Kidney tubule cell (primary cell): ENCODE results near the gene SPCS3.
"Not testable (repeated sequence)": the region's sequence is repeated elsewhere in the genome, so short reads cannot be mapped to it uniquely, and the experiment has no call there.

ENCODE experiments used
- DNase-seq: peaks from one replicate; pipeline ENCODE4 v3.0.0-alpha.2; 2018; ENCODE audit warnings: low spot score

Gene SPCS3

GRCh38 chr4:176306837-176307665, 12.7 kb upstream of the SPCS3 start:
- DNase-seq = peak; percentile 84

GRCh38 chr4:176307666-176307930, 12.2 kb upstream of the SPCS3 start:
- DNase-seq = peak; percentile 90

DNA sequence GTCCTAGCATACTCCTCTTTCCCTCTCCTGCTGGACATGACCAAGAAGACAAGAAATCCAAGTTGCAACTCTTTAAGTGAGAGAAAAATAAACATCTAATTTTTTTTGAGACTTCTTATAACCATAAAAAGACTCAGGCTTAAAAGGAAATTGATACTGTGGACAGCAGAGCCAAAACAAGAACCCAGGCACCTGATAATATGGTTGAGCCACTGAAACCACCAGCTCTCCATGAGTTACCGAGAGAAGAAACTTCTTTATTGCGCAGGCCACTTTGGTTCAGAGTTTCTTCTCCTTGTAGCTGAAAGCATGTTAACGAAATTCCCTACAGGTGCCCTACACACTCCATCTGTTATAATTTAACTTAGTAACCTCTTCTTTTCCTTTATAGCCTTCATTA, 11.3 kb upstream of the SPCS3 start:
- DNase-seq = no peak

DNA sequence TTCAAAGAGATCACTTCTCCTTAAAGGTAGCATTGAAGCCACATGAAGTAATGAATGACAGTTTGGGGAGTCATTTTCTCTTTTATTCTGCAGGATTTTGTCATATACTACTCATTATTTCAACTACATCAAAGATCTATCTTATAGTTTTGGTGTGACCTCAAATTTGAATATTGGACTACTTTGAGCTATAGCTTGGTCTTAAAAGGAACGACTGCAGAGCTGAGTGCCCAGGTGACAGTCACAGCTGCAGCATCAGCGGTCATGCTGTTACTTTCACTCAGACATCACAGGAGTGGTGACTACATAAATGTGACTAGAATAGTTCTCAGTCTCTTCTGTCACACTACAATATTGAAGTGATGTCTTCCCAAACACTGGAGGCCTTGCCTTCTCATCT, 10.7 kb upstream of the SPCS3 start:
- no peak for DNase-seq

DNA sequence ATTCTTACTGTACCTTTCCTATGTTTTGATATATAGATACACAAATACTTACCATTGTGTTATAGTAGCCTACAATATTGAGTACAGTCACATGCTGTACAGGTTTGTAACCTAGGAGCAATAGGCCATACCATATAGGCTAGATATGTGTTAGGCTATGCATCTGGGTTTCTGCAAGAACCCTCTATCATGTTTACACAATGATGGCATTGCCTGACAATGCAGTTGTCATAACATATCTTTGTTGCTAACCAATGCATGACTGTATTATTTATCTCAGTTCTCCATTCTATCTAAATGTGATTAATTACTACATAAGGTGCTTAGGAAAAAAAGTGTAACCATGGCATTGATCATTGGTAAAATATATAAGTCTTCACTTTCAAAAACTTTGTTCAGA, 10.0 kb upstream of the SPCS3 start:
- peak; percentile 28 for DNase-seq

DNA sequence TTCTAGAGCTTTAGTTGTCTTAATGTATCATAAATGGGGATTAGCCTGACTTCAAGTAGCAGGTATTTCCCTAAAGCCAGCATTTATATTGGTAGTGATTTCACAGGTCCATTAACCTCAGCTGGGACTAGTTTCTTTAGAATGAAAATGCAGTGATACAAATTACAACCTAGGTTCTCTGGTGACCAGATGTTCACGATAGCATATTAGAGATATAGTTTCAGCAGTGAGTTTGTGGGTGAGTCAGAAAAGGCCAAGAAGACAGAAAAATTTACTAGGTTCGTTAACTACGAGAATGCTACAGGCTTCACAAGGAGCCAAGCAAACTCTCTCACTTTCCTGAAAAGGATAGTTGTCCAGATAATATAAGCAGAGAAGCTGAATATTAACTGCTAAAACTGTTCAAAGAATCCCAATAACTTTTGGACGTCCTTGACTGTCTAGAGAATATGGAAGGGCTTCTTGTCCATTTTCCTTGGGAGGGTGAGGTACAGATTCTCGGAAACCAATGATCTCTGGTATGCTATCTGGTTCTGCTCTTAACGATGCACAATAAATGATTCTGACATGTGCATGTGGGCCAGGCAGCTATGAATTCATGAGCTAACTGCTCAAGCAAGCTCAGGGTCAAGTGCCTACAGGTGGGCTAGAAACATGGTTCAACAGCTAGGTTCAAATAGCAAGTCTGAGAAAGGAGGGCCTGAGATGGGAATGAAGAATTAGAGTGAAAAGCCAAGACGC, 6.0 kb upstream of the SPCS3 start:
- DNase-seq = no peak

DNA sequence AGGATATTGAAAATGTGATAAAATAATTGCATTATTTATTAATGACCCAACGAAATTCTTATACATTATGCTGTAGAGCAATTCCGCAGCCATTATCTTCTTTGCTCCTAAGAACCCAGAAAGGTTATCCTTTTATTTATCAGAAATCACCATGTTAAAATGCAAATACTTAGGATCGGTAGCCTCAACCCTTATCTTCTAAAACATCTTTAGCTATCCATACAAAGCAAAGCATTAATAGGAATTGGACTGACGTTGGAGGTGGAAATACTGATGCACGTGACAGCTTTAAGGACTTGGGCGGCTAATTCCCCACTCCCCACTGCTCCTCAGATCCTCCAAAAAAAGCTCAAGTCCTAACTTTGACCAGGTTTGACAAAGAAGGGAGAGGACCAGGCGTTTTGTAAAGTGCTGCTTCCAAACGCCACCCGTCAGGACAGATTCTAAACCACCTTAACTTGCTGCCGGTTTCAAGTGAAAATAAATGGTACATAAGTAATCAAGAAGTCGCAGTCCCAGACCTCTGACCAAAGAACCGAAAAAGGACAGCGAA, 539 bp upstream of the SPCS3 start:
- no peak for DNase-seq

DNA sequence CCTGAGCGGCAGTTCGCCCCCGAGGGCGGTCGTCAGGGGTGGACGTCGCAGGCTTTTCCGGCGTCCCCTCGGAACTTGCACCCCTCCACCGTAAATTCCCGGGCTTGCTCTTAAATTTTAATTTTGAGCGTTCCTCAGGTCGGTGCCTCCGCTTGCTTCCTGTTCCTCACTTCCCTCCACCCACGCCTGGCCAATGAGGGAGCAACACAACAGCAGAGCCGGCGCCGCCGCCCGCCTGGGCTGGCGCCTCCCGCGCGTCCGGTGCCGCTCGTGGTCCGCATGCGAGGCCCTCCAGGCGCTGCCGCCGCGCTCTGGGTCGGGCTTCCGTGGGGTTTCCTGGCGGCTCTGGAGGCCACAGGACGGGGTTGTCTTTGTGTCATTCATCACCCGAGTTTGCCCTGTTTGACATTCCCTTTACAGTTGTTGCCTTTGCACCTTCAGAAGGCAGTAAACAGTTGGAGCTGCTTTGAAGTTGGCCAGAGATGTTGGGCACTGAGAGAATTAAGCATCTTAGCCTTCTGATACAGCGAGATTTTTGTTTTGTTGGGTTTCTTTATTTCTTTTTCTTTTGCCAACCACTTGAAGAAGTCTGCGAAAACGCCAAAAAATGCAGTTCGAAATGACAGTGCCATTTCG, 692 bp downstream of the SPCS3 start:
- DNase-seq = peak; percentile 87

DNA sequence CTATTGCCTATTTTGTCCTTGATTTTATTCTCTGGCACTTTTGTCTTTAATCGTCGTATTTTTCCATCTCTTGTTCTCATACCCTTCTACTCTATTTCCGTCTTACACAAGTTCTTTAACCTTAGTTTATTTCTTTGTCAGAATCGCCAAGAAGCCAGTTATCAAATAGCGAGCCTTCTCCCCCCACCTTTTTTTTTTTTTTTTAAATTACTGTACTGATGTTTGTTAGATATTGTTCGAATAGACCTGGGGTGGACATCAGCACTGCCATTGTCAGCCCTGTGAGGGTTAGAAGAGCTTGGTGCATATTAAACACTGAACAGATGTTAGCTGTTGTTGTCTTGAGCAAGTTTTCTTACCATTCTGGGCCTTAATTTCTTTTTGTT, 1.2 kb downstream of the SPCS3 start:
- DNase-seq = no peak

- DNase-seq = no peak
Observed at GRCh38 chr4:176321589-176321988, 1.8 kb downstream of the SPCS3 start.

DNA sequence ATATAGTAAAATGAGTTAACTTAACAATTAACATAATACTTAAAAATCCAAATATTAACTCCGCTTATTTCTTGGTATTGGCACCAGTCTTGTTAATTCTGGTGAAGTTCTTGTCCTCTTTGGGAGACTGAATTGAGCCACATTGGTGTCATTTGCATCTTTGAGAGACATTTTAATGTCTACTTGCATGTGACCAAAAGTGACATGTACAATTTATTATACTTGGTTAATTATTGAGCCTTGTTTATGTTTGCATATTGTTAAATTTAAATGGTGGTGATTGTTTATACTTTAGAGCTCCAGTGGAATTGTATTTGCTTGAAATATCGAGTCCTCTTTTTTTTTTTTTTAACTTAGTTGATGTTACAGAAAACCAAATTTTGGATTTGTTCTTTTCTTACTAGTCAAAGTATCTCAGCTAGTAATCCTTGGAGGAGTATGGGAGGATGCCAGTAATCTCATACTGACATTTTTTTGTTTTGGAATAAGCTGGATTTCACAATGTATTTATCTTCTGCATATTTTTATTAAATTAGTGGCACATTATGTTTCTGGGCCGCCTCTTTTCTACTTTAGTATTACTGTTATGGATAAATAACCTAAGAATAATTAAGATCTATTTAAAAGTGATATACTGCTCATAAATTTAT, 3.9 kb downstream of the SPCS3 start:
- no peak for DNase-seq

- not testable (repeated sequence) for DNase-seq
Observed at GRCh38 chr4:176324876-176325275, 5.1 kb downstream of the SPCS3 start.

GRCh38 chr4:176333076-176333475, 13.3 kb downstream of the SPCS3 start:
- DNase-seq = no peak

GRCh38 chr4:176334066-176334465, 14.3 kb downstream of the SPCS3 start:
- no peak for DNase-seq

GRCh38 chr4:176335421-176335820, 15.7 kb downstream of the SPCS3 start:
- DNase-seq = peak; percentile 45

GRCh38 chr4:176339936-176340761, 20.4 kb downstream of the SPCS3 start:
- peak; percentile 86 for DNase-seq

GRCh38 chr4:176340871-176341685, 21.3 kb downstream of the SPCS3 start:
- peak; percentile 59 for DNase-seq

DNA sequence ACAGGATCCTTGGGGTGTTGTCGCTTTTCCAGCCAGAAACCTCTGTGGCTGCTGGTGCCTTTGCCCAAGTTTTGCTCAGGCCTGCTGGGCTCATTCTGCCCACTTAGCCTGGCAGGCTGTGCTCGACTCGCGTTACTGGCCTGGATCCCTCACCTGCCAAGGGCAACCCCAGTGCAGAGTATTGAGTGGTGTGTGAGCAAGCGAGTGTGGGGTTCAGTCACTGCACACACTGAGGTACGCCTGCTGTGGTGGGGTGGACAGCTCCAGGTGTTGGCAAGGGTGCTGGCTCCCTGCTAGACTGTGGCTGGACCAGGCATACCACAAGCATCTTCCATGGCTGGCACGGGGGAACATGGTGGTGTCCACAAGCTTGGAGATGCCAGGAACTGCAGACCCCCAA, 22.6 kb downstream of the SPCS3 start:
- DNase-seq = no peak

DNA sequence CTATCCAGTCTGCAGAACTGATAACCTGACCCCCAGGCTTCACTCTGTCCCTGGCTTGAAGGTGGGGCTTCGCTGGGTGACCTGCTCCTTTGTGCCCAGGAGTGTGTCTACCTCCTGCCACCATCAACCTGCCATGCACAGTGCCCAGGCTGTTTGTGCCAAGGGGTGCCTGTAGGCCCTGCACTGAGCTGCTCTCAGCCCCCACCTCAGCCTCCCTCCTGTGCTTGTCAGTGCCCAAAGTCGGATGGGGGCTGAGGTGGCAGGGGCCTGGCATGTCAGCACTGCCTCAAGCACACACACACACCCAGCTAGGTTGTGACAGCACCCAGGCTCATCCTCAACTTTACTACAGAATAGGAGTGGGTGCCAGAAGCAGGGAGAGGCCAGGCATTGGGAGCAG, 23.5 kb downstream of the SPCS3 start:
- no peak for DNase-seq

DNA sequence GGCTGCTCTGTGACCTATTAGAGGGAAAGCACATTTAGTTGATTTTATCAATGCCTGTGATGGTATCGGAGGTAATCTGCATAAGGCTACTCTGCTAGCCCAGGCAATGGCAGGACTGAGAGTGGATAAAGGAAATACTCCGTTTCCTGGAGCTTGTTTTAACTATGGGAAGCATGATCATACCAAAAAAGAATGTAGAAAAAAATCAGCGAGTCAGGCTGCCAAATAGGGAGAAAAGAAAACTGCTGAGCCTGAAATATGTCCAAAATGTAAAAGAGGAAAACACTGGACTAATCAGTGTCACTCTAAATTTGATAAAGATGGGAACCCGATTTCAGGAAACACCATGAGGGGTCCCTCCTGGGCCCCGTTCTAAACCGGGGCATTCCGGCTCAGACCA, 25.6 kb downstream of the SPCS3 start:
- DNase-seq = not testable (repeated sequence)

DNA sequence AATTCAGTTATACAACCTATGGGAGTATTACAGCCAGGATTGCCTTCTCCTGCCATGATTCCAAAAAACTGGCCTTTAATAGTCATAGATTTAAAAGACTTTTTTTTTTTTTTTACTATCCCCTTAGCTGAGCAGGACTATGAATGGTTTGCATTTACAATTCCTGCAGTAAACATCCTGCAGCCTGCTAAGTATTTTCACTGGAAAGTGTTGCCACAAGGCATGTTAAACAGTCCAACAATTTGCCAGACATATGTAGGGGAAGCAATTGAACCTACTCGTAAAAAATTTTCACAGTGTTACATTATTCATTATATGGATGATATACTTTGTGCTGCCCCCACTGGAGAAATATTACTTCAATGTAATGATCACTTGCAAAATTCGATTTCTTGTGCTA, 27.1 kb downstream of the SPCS3 start:
- not testable (repeated sequence) for DNase-seq
